HEK293 (cell line): ENCODE results near the gene IFNA2.

Experiments
- BCL11B ChIP-seq: fragments of 450-650 bp; formaldehyde crosslinking; IDR thresholded peaks from 2 replicates; pipeline ENCODE4 v1.5.1; 2016; ENCODE audit warnings: low read depth, missing biosample characterization, missing genetic modification characterization
- KLF8 ChIP-seq: fragments of 450-650 bp; formaldehyde crosslinking; IDR thresholded peaks from 2 replicates; pipeline ENCODE4 v1.5.1; 2016; ENCODE audit warnings: missing biosample characterization, missing genetic modification characterization
- MEIS1 ChIP-seq: sonication (generic); formaldehyde crosslinking; IDR thresholded peaks from 2 replicates; pipeline ENCODE4 v1.8.1; 2022; ENCODE audit warnings: missing genetic modification reagents, mild to moderate bottlenecking, borderline replicate concordance
- MYNN ChIP-seq: fragments of 450-650 bp; formaldehyde crosslinking; IDR thresholded peaks from 2 replicates; pipeline ENCODE4 v1.5.1; 2016; ENCODE audit warnings: missing biosample characterization, missing genetic modification characterization, borderline replicate concordance
- OSR2 ChIP-seq: fragments of 450-650 bp; formaldehyde crosslinking; IDR thresholded peaks from 2 replicates; pipeline ENCODE4 v1.5.1; 2016; ENCODE audit warnings: missing biosample characterization, missing genetic modification characterization
- PRDM10 ChIP-seq: fragments of 450-650 bp; formaldehyde crosslinking; IDR thresholded peaks from 2 replicates; pipeline ENCODE4 v1.5.1; 2016; ENCODE audit warnings: missing biosample characterization, missing genetic modification characterization
- SALL2 ChIP-seq: fragments of 450-650 bp; formaldehyde crosslinking; IDR thresholded peaks from 2 replicates; pipeline ENCODE4 v1.5.0; 2017; ENCODE audit warnings: missing biosample characterization, mild to moderate bottlenecking, missing genetic modification characterization, borderline replicate concordance
- TCF7L2 ChIP-seq: IDR thresholded peaks from 2 replicates; pipeline ENCODE4 v1.6.1; 2011; ENCODE audit warnings: low read depth, mild to moderate bottlenecking, inconsistent platforms, low read length, moderate library complexity, borderline replicate concordance
- YY2 ChIP-seq: fragments of 450-650 bp; formaldehyde crosslinking; IDR thresholded peaks from 2 replicates; pipeline ENCODE4 v1.5.1; 2016; ENCODE audit warnings: missing biosample characterization, missing genetic modification characterization
- ZFHX2 ChIP-seq: fragments of 450-650 bp; formaldehyde crosslinking; conservative IDR thresholded peaks from 2 replicates; pipeline ENCODE4 v1.5.1; 2016; ENCODE audit warnings: missing biosample characterization, missing genetic modification characterization
- ZFP37 ChIP-seq: fragments of 450-650 bp; formaldehyde crosslinking; IDR thresholded peaks from 2 replicates; pipeline ENCODE4 v1.5.1; 2016; ENCODE audit warnings: missing biosample characterization, missing genetic modification characterization
- ZFP41 ChIP-seq: fragments of 450-650 bp; formaldehyde crosslinking; IDR thresholded peaks from 2 replicates; pipeline ENCODE4 v1.5.1; 2016; ENCODE audit warnings: missing biosample characterization, missing genetic modification characterization, borderline replicate concordance
- ZNF19 ChIP-seq: fragments of 450-650 bp; formaldehyde crosslinking; IDR thresholded peaks from 2 replicates; pipeline ENCODE4; 2016; ENCODE audit warnings: missing biosample characterization, missing genetic modification characterization, low read depth
- ZNF214 ChIP-seq: fragments of 450-650 bp; formaldehyde crosslinking; IDR thresholded peaks from 2 replicates; pipeline ENCODE4 v1.5.1; 2017; ENCODE audit warnings: missing biosample characterization, mild to moderate bottlenecking, missing genetic modification characterization, borderline replicate concordance
- ZNF223 ChIP-seq: fragments of 450-650 bp; formaldehyde crosslinking; IDR thresholded peaks from 2 replicates; pipeline ENCODE4 v1.5.1; 2016; ENCODE audit warnings: missing biosample characterization, missing genetic modification characterization
- ZNF248 ChIP-seq: fragments of 450-650 bp; formaldehyde crosslinking; IDR thresholded peaks from 2 replicates; pipeline ENCODE4 v1.5.1; 2017; ENCODE audit warnings: missing biosample characterization, missing genetic modification characterization
- ZNF280C ChIP-seq: fragments of 450-650 bp; formaldehyde crosslinking; IDR thresholded peaks from 2 replicates; pipeline ENCODE4 v1.5.1; 2016; ENCODE audit warnings: missing biosample characterization, missing genetic modification characterization
- ZNF311 ChIP-seq: fragments of 450-650 bp; formaldehyde crosslinking; IDR thresholded peaks from 2 replicates; pipeline ENCODE4 v1.5.1; 2017; ENCODE audit warnings: missing biosample characterization, missing genetic modification characterization, borderline replicate concordance
- ZNF335 ChIP-seq: fragments of 450-650 bp; formaldehyde crosslinking; conservative IDR thresholded peaks from 2 replicates; pipeline ENCODE4 v1.5.1; 2016; ENCODE audit warnings: missing biosample characterization, missing genetic modification characterization
- ZNF341 ChIP-seq: fragments of 450-650 bp; formaldehyde crosslinking; IDR thresholded peaks from 2 replicates; pipeline ENCODE4; 2016; ENCODE audit warnings: low read depth, missing biosample characterization, missing genetic modification characterization
- ZNF350 ChIP-seq: fragments of 450-650 bp; formaldehyde crosslinking; IDR thresholded peaks from 2 replicates; pipeline ENCODE4 v1.5.0; 2017; ENCODE audit warnings: missing biosample characterization, mild to moderate bottlenecking, missing genetic modification characterization
- ZNF518A ChIP-seq: fragments of 450-650 bp; formaldehyde crosslinking; conservative IDR thresholded peaks from 2 replicates; pipeline ENCODE4 v1.5.1; 2016; ENCODE audit warnings: low read depth, missing biosample characterization, missing genetic modification characterization
- ZNF521 ChIP-seq: fragments of 450-650 bp; formaldehyde crosslinking; IDR thresholded peaks from 2 replicates; pipeline ENCODE4 v1.5.1; 2017; ENCODE audit warnings: missing biosample characterization, mild to moderate bottlenecking, missing genetic modification characterization
- ZNF585B ChIP-seq: fragments of 450-650 bp; formaldehyde crosslinking; IDR thresholded peaks from 2 replicates; pipeline ENCODE4 v1.5.1; 2016; ENCODE audit warnings: missing biosample characterization, missing genetic modification characterization
- ZNF600 ChIP-seq: fragments of 450-650 bp; formaldehyde crosslinking; IDR thresholded peaks from 2 replicates; pipeline ENCODE4 v1.5.1; 2016; ENCODE audit warnings: missing biosample characterization, missing genetic modification characterization
- ZNF610 ChIP-seq: fragments of 450-650 bp; formaldehyde crosslinking; IDR thresholded peaks from 2 replicates; pipeline ENCODE4 v1.5.1; 2016; ENCODE audit warnings: missing biosample characterization, missing genetic modification characterization, borderline replicate concordance
- ZNF629 ChIP-seq: fragments of 450-650 bp; formaldehyde crosslinking; IDR thresholded peaks from 2 replicates; pipeline ENCODE4 v1.5.1; 2017; ENCODE audit warnings: missing biosample characterization, missing genetic modification characterization
- ZNF747 ChIP-seq: fragments of 450-650 bp; formaldehyde crosslinking; IDR thresholded peaks from 2 replicates; pipeline ENCODE4 v1.5.1; 2016; ENCODE audit warnings: missing biosample characterization, missing genetic modification characterization
- ZNF830 ChIP-seq: fragments of 450-650 bp; IDR thresholded peaks from 2 replicates; pipeline ENCODE4 v1.5.0; 2018; ENCODE audit warnings: missing biosample characterization, missing genetic modification characterization, low read depth, mild to moderate bottlenecking, moderate library complexity
- ZNF843 ChIP-seq: fragments of 450-650 bp; formaldehyde crosslinking; IDR thresholded peaks from 2 replicates; pipeline ENCODE4 v1.5.1; 2016; ENCODE audit warnings: missing biosample characterization, missing genetic modification characterization

Gene IFNA2

GRCh38 chr9:21334701-21335632, 50.2 kb downstream of the IFNA2 start, which contains the start of gene KLHL9 (continued):
- TF ChIP-seq ZNF350 (no peak), OSR2 (tag by site-specific recombination) (no peak), ZNF223 (no peak), ZNF248 (tag by site-specific recombination) (no peak), ZNF600 (peak; percentile 72; the same call in 1 of the 2 replicates), TCF7L2 (no peak), ZNF280C (tag by site-specific recombination) (no peak), PRDM10 (tag by site-specific recombination) (no peak), MEIS1 (CRISPR knock-in tag) (no peak), ZFHX2 (no peak), MYNN (tag by site-specific recombination) (no peak), SALL2 (tag by site-specific recombination) (no peak), ZNF335 (tag by site-specific recombination) (peak; percentile 86), ZNF341 (peak; percentile 47), ZNF521 (no peak), ZNF311 (tag by site-specific recombination) (no peak), ZNF214 (tag by site-specific recombination) (no peak), ZNF585B (tag by site-specific recombination) (no peak), ZNF747 (tag by site-specific recombination) (no peak), KLF8 (0 out of 2 replicates have a peak, but pooled peaks have one; percentile 44), ZNF518A (peak; percentile 34; the same call in 1 of the 2 replicates), ZNF843 (tag by site-specific recombination) (no peak), ZNF830 (tag by site-specific recombination) (no peak), ZFP41 (tag by site-specific recombination) (no peak), BCL11B (tag by site-specific recombination) (no peak), ZNF629 (no peak), ZFP37 (tag by site-specific recombination) (peak; percentile 91), YY2 (no peak), ZNF19 (tag by site-specific recombination) (no peak), ZNF610 (tag by site-specific recombination) (peak; percentile 98)
